GM19035 (cell line): ENCODE data around the gene UACA.
"Not testable (repeated sequence)": the region's sequence is repeated elsewhere in the genome, so short reads cannot be mapped to it uniquely, and the experiment has no call there.

ENCODE experiments used
- ATAC-seq: cut with Tn5 transposase; IDR thresholded peaks from one replicate; pipeline ENCODE4 v1.9.1; 2021; ENCODE audit not compliant: unreplicated experiment

UACA gene, protein sequence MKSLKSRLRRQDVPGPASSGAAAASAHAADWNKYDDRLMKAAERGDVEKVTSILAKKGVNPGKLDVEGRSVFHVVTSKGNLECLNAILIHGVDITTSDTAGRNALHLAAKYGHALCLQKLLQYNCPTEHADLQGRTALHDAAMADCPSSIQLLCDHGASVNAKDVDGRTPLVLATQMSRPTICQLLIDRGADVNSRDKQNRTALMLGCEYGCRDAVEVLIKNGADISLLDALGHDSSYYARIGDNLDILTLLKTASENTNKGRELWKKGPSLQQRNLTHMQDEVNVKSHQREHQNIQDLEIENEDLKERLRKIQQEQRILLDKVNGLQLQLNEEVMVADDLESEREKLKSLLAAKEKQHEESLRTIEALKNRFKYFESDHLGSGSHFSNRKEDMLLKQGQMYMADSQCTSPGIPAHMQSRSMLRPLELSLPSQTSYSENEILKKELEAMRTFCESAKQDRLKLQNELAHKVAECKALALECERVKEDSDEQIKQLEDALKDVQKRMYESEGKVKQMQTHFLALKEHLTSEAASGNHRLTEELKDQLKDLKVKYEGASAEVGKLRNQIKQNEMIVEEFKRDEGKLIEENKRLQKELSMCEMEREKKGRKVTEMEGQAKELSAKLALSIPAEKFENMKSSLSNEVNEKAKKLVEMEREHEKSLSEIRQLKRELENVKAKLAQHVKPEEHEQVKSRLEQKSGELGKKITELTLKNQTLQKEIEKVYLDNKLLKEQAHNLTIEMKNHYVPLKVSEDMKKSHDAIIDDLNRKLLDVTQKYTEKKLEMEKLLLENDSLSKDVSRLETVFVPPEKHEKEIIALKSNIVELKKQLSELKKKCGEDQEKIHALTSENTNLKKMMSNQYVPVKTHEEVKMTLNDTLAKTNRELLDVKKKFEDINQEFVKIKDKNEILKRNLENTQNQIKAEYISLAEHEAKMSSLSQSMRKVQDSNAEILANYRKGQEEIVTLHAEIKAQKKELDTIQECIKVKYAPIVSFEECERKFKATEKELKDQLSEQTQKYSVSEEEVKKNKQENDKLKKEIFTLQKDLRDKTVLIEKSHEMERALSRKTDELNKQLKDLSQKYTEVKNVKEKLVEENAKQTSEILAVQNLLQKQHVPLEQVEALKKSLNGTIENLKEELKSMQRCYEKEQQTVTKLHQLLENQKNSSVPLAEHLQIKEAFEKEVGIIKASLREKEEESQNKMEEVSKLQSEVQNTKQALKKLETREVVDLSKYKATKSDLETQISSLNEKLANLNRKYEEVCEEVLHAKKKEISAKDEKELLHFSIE (N-terminal part only)

GRCh38 chr15:70763120-70763949 is at the start of gene UACA:
Gene UACA, minus strand, starts transcription at chr15:70763558. Its CDS starts 151 bp downstream, at chr15:70763407.
- ATAC-seq = peak; percentile 96

DNA sequence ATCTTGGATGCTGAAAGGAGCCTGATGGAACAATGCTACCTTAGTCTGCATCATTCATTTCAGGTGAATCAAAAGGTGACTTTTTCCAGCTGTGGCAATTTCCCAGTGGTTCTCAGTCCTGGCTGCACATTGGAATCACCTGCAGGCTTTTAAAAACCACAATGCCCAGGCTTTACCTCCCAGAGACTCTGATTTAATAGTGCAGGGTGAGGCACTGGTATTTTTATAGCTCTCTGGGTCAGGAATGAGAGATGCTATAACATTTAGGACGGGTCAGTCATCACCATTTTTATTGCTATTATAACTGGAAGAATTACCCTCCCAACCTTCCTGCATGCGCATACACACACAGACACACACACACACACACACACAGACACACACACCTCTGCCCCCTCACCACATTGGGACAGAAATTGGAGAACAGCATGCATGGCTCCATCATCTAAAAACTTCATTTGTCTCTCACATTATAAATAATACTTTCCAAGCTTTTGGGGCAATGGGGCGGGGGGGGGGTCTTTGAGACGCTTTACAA is 49.5 kb upstream of the UACA start:
- no peak for ATAC-seq

DNA sequence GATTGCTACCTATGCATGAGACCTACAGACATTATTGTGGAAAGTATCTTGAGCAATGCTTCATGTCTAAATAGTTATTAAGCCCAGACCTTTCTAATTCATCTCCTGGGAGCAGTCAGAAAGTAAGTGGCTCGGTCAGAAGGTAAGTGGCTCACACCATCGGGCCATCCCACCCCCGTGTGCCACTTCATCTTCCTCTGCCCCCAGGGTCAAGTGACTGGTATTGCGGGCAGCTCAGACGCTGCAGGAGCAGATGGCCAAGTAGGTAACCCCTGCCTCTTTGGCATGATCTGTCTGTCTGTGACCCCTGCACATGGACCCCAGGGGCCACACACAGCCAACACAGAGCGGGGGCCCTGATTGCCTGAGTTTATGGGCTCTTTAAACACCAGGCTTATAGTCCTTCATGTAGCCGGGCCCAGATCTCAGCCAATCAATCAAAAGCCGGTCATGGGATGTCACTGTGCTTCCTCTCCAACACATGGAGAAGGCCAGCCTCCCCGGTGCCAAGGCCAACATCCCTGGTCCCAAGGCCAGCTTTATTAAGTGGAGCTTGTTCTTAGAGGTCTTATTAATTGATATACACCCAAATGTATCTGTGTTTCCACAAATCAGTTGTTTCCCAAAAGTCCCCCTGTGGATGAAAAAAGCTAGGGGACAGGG is 47.7 kb upstream of the UACA start:
- no peak for ATAC-seq

- no peak for ATAC-seq
These were observed 43.8 kb upstream of the UACA start for GRCh38 chr15:70806992-70807712.

DNA sequence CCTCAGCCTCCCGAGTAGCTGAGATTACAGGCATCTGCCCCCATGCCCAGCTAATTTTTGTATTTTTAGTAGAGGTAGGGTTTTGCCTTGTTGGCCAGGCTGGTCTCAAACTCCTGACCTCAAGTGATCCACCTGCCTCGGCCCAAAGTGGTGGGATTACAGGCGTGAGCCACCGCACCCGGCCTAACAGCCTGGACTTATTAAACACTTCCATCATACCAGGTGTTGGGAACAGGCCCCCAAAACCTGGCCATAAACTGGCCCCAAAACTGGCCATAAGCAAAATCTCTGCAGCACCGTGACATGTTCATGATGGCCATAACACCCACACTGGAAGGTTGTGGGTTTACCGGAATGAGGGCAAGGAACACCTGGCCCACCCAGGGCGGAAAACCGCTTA is 41.0 kb upstream of the UACA start:
- not testable (repeated sequence) for ATAC-seq

GRCh38 chr15:70802629-70803028 is 39.3 kb upstream of the UACA start:
- no peak for ATAC-seq

- ATAC-seq = no peak
These were observed 37.8 kb upstream of the UACA start for GRCh38 chr15:70801109-70801508.

DNA sequence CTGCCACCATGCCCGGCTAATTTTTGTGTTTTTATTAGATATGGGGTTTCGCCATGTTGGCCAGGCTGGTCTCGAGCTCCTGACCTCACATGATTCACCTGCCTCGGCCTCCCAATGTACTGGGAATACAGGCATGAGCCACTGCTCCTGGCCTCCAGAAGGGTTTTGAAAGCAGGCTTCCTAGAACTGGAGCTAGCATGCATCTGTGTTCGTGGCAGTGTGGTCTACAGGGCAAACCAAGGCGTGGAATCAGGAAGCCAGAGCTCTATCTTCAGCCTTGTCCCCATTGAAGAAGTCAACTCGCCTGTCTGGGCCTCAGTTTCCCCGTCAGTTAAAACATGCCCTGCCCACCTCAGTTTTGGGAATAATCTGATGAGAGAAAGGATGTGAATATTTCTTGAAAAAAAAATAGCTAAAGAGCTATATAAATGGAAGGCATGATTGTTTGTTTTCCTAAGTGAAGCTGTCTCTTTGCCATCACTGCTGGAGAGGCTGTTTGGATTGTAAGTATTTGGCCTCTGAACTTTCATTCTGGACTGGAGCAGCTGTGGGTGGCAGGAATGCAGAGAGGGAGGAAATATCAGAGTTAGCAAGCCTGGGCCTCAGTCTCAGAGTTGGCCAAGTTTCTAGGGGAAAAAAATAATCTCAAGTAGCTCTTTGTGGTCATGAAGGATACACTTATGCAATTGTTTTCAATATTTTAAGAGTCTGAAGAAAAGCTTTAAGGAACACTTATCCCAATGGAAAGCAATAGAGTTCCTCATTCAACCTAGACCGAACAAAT is 36.5 kb upstream of the UACA start:
- no peak for ATAC-seq

- ATAC-seq = no peak
These were observed 34.1 kb upstream of the UACA start for GRCh38 chr15:70797464-70797863.

- ATAC-seq = no peak
These were observed 33.4 kb upstream of the UACA start for GRCh38 chr15:70796516-70797310.

DNA sequence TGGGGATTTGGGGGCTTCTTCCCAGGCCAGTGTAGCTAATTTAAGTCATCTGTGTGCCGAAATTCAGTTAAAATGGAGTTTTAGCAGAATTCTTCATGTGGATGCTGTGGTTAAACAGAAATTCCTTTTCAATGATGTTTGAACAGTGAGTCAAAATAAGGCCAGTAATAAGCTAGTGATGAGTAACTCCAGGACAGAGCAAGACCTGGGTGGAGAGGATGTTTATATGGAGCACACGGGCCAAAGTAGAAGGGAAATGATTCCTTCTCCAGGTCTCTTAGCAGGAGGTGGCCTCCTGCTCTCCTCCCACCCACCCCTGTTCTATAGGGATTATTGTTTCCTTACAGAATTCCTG is 31.9 kb upstream of the UACA start:
- no peak for ATAC-seq

- no peak for ATAC-seq
These were observed 31.4 kb upstream of the UACA start for GRCh38 chr15:70794596-70795310.

GRCh38 chr15:70793694-70794093 is 30.3 kb upstream of the UACA start:
- ATAC-seq = no peak

GRCh38 chr15:70792171-70792573 is 28.8 kb upstream of the UACA start:
- no peak for ATAC-seq

- no peak for ATAC-seq
These were observed 27.9 kb upstream of the UACA start for GRCh38 chr15:70791259-70791658.

GRCh38 chr15:70789213-70789612 is 25.9 kb upstream of the UACA start:
- no peak for ATAC-seq
